ENCODE measurements around the gene IRS1. TPM values are rescaled to one million over a fixed set of nuclear protein-coding genes. Genes with fewer than 3 reads are reported as not detected.

Gene IRS1
- total and polyA plus RNA-seq, 8 donors = 2.1 to 26.8 (median 11.9) TPM

DNA sequence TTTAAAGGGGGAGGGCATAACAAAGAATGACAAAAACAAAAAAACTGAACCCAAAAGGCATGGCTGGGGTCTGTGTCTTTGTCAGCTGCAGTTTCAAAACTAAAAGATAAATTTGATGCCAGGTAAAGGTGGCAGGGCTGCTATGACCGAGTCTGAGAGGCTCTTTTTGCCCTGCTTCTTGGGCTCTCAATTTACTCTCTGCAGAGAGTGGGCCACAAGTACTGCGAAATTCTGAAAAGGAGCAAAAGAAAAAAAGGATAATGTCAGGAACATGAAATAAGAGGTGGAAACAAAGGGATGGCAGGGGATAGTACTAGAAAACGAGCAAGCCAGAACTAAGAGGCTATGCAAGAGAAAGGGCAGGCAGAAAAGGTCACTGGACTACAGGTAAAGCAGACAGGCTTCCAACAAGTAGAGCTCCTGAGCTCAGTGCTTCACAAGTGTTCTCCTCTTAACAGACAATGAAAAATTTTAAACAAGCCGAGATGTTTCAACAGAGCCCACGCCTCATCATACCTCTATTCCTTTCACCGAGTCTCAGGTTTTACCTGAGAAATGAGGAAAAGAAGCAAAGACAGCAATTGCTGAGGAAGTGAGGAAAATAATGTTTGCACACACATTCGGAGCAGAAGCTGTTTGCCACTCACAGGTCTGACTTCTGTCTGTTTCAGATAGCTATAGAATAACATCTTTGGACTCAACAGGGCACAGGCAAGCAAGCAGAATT, 7.3 kb downstream of the IRS1 start:
- TF ChIP-seq POLR2A (IDR thresholded peaks at IDR 0.05) = no peak
- TF ChIP-seq, protein P1, sequence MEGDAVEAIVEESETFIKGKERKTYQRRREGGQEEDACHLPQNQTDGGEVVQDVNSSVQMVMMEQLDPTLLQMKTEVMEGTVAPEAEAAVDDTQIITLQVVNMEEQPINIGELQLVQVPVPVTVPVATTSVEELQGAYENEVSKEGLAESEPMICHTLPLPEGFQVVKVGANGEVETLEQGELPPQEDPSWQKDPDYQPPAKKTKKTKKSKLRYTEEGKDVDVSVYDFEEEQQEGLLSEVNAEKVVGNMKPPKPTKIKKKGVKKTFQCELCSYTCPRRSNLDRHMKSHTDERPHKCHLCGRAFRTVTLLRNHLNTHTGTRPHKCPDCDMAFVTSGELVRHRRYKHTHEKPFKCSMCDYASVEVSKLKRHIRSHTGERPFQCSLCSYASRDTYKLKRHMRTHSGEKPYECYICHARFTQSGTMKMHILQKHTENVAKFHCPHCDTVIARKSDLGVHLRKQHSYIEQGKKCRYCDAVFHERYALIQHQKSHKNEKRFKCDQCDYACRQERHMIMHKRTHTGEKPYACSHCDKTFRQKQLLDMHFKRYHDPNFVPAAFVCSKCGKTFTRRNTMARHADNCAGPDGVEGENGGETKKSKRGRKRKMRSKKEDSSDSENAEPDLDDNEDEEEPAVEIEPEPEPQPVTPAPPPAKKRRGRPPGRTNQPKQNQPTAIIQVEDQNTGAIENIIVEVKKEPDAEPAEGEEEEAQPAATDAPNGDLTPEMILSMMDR (IDR thresholded peaks at IDR 0.05) = no peak
- no peak for TF ChIP-seq POLR2AphosphoS5 (IDR thresholded peaks at IDR 0.05)
- no peak for TF ChIP-seq EP300 (IDR thresholded peaks at IDR 0.05)
- intact Hi-C loops (cut with DNase I; ENCODE audit: low total_unique reads) = loop anchor here (10.0 kb wide), 1 partner anchor 578 kb away; no protein-coding TSS in a partner anchor
- no peaks in the 10 kb centered on the region for H3K27me3 ChIP-seq
- 18 to 35% (median 22%) methylated on average over 7 of the region's 7 CpGs for WGBS, 5 donors
- H3K27ac ChIP-seq = peak overlapping the region; percentile 94 to 97 (median 96)
- H3K4me3 ChIP-seq = peak overlapping the region; percentile 61 to 85 (median 64)
- peaks cover 0 to 5% (median 0%) of the 10 kb centered on the region in 4 donors for H3K36me3 ChIP-seq
- no peaks in the 10 kb centered on the region for H3K9me3 ChIP-seq
- DNase-seq = peak in 1 of 2 donors; percentile 43
- H3K4me1 ChIP-seq = peaks cover 29 to 83% (median 58%) of the 10 kb centered on the region in 4 donors

DNA sequence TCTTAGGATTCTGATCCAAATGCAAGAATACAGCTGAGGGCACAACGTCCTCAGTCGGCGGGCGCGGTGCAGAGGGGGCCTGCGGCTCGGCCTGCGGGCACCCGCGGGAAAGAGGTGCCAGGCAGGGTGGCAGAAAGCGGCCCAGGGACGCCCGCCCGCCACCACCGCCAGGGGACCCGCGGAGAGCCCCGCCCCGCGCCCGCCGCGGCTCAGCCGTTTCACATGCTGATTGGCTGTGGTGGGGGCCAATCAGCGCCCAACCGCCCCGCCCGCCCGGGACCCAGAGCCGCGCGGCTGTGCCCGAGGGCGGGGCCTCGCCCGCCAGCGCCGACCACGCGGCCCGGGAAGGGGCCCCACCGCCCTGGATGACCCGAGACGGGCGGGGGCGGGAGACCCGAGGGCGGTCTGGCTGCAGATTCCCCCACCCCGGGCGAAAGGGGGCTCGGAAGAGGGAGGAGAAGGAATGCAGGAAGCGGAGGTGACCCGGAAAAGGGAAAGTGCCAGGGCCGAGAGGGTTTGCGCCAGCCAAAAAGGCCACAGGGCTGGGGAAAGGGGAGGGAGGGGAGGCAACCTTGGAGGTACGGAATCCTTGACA, 8.0 kb downstream of the IRS1 start:
- 0 to 1% (median 0%) methylated on average over 29 to 56 of the region's 56 CpGs for WGBS, 5 donors
- Histone ChIP-seq H3K4me3 (peak overlapping the region; percentile 61 to 85 (median 64)), H3K9me3 (no peaks in the 10 kb centered on the region), H3K4me1 (peaks cover 21 to 75% (median 53%) of the 10 kb centered on the region in 4 donors), H3K27me3 (no peaks in the 10 kb centered on the region), H3K36me3 (no peaks in the 10 kb centered on the region), H3K27ac (peak overlapping the region; percentile 94 to 97 (median 96))
- intact Hi-C loops (cut with DNase I; ENCODE audit: low total_unique reads) = loop anchor here (10.0 kb wide), 1 partner anchor 577 kb away; no protein-coding TSS in a partner anchor
- TF ChIP-seq, protein P1 (IDR thresholded peaks at IDR 0.05) = peak in 5 of 7 experiments; percentile 5 to 79 (median 65)
- TF ChIP-seq POLR2AphosphoS5 (IDR thresholded peaks at IDR 0.05) (peak in 1 of 3 donors; percentile 48), EP300 (IDR thresholded peaks at IDR 0.05) (no peak), POLR2A (IDR thresholded peaks at IDR 0.05) (no peak)
- DNase-seq = peak; percentile 92 to 97

DNA sequence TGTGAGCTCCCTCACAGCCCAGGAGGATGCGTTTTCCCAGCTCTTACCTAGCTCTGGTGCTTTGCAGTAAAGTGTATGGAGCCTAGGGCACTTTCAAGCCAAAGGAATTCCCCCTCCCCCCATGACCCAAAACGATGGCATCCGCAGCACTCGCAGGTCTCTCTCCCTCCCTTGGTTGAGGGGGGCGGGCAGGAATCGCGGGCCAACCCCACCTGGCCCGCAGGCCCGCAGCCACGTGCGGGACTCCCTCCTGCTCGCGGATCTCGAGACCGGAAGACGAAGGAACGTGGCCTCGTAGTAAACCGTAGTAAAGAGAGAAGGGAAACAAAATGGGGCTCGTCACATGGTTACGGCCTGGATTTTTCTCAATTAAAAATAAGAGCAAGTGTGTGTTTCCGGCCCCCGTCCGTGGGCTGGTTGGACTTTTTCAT, 8.5 kb downstream of the IRS1 start:
- H3K27ac ChIP-seq = peak overlapping the region; percentile 94 to 97 (median 96)
- H3K9me3 ChIP-seq = no peaks in the 10 kb centered on the region
- peaks cover 16 to 70% (median 48%) of the 10 kb centered on the region in 4 donors for H3K4me1 ChIP-seq
- H3K4me3 ChIP-seq = peak overlapping the region; percentile 61 to 85 (median 64)
- H3K36me3 ChIP-seq = peaks cover 0 to under 1% (median 0%) of the 10 kb centered on the region in 4 donors
- peak in 1 of 2 donors; percentile 89 for DNase-seq
- intact Hi-C loops (cut with DNase I; ENCODE audit: low total_unique reads) = loop anchor here (10.0 kb wide), 1 partner anchor 576 kb away; no protein-coding TSS in a partner anchor
- no peaks in the 10 kb centered on the region for H3K27me3 ChIP-seq
- 0 to 1% (median 1%) methylated on average over 18 to 24 of the region's 24 CpGs for WGBS, 5 donors
- TF ChIP-seq POLR2AphosphoS5 (IDR thresholded peaks at IDR 0.05) = peak in 1 of 3 donors; percentile 38
- TF ChIP-seq EP300 (IDR thresholded peaks at IDR 0.05) = no peak
- TF ChIP-seq POLR2A (IDR thresholded peaks at IDR 0.05) = no peak
- TF ChIP-seq, protein P1 (IDR thresholded peaks at IDR 0.05) = peak in 1 of 7 experiments; percentile 9

DNA sequence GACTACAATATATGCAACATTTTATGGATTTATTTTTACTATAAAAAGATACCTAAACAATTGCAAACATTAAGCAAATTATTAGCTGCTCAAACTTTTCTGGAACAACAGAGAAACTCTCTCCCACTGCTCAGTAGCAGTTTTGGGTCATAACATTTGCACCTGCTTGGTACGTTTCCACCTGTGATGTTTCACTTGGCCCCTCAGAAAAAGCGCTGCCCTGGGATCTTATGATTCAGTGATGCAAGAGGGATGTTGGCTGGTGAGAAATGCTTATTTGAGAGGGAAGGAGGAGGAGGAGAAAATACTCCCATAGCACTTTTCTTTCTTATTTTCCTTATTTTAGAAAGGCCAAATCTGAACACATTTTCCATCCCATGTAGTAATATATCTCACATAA, 9.2 kb downstream of the IRS1 start:
- intact Hi-C loops (cut with DNase I; ENCODE audit: low total_unique reads) = loop anchor here (10.0 kb wide), 1 partner anchor 576 kb away; no protein-coding TSS in a partner anchor
- Histone ChIP-seq H3K4me1 (peaks cover 10 to 64% (median 42%) of the 10 kb centered on the region in 4 donors), H3K4me3 (peak overlapping the region in 2 of 4 donors; percentile 62 to 85), H3K9me3 (no peaks in the 10 kb centered on the region), H3K36me3 (peaks cover 0 to 4% (median 0%) of the 10 kb centered on the region in 4 donors), H3K27me3 (no peaks in the 10 kb centered on the region), H3K27ac (peak overlapping the region in 4 of 5 donors; percentile 94 to 96 (median 96))
- TF ChIP-seq, protein P1 (IDR thresholded peaks at IDR 0.05) = no peak
- no peak for TF ChIP-seq POLR2A (IDR thresholded peaks at IDR 0.05)
- TF ChIP-seq POLR2AphosphoS5 (IDR thresholded peaks at IDR 0.05) = no peak
- no peak for TF ChIP-seq EP300 (IDR thresholded peaks at IDR 0.05)
- DNase-seq = peak in 1 of 2 donors; percentile 16
- 75 to 87% (median 84%) methylated on average over 2 of the region's 2 CpGs for WGBS, 5 donors

Measured in stomach (tissue), 9 donors.